ENCODE results near the gene KNTC1. TPM values are rescaled to one million over a fixed set of nuclear protein-coding genes. Genes with fewer than 3 reads are reported as not detected.

Gene KNTC1
- total RNA-seq, 6 experiments from 2014 or later: 11.7 to 25.0 (median 19.6) TPM

GRCh38 chr12:122499991-122500684 is 26.9 kb upstream of the KNTC1 start:
- DNase-seq: peak; percentile 48
- Mint-ChIP-seq H3K4me1 (ENCODE audit: low read depth) (peaks cover 27% of the 10 kb centered on the region), H3K27ac (peak overlapping the region; percentile 99), H3K27me3 (ENCODE audit: insufficient read depth) (peaks cover 7% of the 10 kb centered on the region), H3K36me3 (ENCODE audit: low read depth) (peaks cover 31% of the 10 kb centered on the region), H3K4me3 (peak overlapping the region; percentile 94), H3K9me3 (no peaks in the 10 kb centered on the region)
- TF ChIP-seq, protein P1, sequence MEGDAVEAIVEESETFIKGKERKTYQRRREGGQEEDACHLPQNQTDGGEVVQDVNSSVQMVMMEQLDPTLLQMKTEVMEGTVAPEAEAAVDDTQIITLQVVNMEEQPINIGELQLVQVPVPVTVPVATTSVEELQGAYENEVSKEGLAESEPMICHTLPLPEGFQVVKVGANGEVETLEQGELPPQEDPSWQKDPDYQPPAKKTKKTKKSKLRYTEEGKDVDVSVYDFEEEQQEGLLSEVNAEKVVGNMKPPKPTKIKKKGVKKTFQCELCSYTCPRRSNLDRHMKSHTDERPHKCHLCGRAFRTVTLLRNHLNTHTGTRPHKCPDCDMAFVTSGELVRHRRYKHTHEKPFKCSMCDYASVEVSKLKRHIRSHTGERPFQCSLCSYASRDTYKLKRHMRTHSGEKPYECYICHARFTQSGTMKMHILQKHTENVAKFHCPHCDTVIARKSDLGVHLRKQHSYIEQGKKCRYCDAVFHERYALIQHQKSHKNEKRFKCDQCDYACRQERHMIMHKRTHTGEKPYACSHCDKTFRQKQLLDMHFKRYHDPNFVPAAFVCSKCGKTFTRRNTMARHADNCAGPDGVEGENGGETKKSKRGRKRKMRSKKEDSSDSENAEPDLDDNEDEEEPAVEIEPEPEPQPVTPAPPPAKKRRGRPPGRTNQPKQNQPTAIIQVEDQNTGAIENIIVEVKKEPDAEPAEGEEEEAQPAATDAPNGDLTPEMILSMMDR (IDR thresholded peaks at IDR 0.05): 0 out of 2 replicates have a peak, but pooled peaks have one; percentile 8

DNA sequence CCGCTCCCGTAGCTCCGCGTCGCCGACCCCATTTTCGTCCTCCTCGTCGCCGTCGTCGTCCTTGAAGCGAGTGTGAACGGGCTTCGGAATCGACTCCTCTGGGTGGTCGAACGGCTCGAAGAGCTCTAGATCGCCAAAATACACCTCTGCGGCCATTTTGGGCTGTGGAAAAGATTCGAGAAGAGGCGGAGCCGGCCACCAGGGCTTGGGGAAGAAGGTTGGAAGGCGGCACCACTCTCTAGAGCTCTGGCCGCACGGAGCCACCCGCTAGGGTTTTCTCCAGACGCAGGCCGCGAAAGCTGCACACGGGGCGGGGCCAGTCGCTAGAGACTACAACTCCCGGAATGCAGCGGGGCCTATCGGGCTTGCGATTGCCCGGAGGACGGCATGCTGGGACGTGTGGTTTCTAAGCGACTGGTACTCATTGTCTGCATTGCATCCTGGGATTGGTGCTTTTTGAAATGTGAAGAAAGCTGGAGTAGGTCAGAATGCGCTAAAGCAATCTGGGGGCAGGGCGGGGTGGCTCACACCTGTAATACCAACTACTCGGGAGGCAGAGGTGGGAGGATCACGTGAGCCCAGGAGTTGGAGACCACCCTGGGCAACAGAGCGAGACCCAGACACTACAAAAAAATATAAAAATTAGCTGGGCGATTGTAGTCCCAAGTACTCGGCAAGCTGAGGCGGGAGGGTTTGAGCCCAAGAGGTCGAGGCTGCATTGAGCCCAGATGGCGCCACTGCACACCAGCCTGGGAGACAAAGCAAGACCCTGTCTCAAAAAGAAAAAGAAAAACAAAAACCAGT is 26.2 kb upstream of the KNTC1 start, which contains the start of gene ZCCHC8:
TSS of gene ZCCHC8 (minus strand) at position 248 of the 804 bp plus-strand sequence. CDS start at position 156, 92 bp downstream.
- H3K9me3 Mint-ChIP-seq: no peaks in the 10 kb centered on the region
- peak within 1 kb of the TSS; percentile 99 for H3K27ac Mint-ChIP-seq
- peaks cover 27% of the 10 kb centered on the region for H3K4me1 Mint-ChIP-seq (ENCODE audit: low read depth)
- TF ChIP-seq, protein P1 (IDR thresholded peaks at IDR 0.05): peak; percentile 23
- peak within 1 kb of the TSS; percentile 94 for H3K4me3 Mint-ChIP-seq
- H3K36me3 Mint-ChIP-seq (ENCODE audit: low read depth): peaks cover 37% of the 10 kb centered on the region
- peak; percentile 98 for DNase-seq
- H3K27me3 Mint-ChIP-seq (ENCODE audit: insufficient read depth): peaks cover 7% of the 10 kb centered on the region

DNA sequence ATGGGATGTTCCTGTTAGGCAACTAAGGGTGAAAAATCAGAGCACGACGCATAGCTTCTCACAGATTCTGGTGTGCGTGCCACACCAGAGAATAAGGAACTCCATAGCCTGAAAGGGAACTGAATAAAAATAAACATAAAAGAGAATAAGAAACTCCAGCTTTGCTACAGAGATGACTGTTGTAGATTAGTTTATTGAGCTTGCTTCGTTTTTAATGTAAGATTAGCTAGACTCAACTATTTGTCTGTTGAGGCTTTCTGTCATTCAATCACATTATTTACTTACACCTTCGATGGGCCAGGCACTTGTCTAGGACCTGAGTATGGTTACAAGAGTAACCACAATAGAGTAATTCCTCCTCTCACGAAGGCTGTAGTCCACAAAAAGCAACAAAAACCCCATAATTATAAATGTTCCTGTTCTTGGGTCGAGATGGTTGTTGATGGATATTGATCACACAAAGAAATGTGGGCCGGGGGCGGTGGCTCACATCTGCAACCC is 25.5 kb upstream of the KNTC1 start:
- Mint-ChIP-seq H3K27me3 (ENCODE audit: insufficient read depth) (peaks cover 7% of the 10 kb centered on the region), H3K36me3 (ENCODE audit: low read depth) (peaks cover 43% of the 10 kb centered on the region), H3K27ac (peak overlapping the region; percentile 99), H3K4me3 (peak overlapping the region; percentile 94), H3K4me1 (ENCODE audit: low read depth) (peaks cover 27% of the 10 kb centered on the region), H3K9me3 (no peaks in the 10 kb centered on the region)
- TF ChIP-seq, protein P1 (IDR thresholded peaks at IDR 0.05): no peak
- DNase-seq: no peak

- Mint-ChIP-seq H3K27me3 (ENCODE audit: insufficient read depth) (peaks cover 7% of the 10 kb centered on the region), H3K36me3 (ENCODE audit: low read depth) (peaks cover 45% of the 10 kb centered on the region), H3K4me1 (ENCODE audit: low read depth) (peaks cover 27% of the 10 kb centered on the region), H3K27ac (peak overlapping the region; percentile 30), H3K9me3 (no peaks in the 10 kb centered on the region), H3K4me3 (no peak overlapping the region)
- TF ChIP-seq, protein P1 (IDR thresholded peaks at IDR 0.05): no peak
- DNase-seq: no peak
These were observed 23.8 kb upstream of the KNTC1 start for GRCh38 chr12:122503147-122503751.

GRCh38 chr12:122503783-122504590 is 23.1 kb upstream of the KNTC1 start:
- no peaks in the 10 kb centered on the region for H3K9me3 Mint-ChIP-seq
- H3K27me3 Mint-ChIP-seq (ENCODE audit: insufficient read depth): peaks cover 7% of the 10 kb centered on the region
- DNase-seq: no peak

More at GRCh38 chr12:122503783-122504590, 23.1 kb upstream of the KNTC1 start:
- Mint-ChIP-seq H3K4me1 (ENCODE audit: low read depth) (peaks cover 21% of the 10 kb centered on the region), H3K4me3 (no peak overlapping the region), H3K36me3 (ENCODE audit: low read depth) (peaks cover 39% of the 10 kb centered on the region), H3K27ac (peak overlapping the region; percentile 30)
- TF ChIP-seq, protein P1 (IDR thresholded peaks at IDR 0.05): no peak
